Naive thymus-derived CD4-positive, alpha-beta T cell (primary cell): ENCODE data around the gene FKBP7. TPM values are rescaled to one million over a fixed set of nuclear protein-coding genes. Genes with fewer than 3 reads are reported as not detected.
"Not testable (repeated sequence)": the region's sequence is repeated elsewhere in the genome, so short reads cannot be mapped to it uniquely, and the experiment has no call there.

Source experiments
- ATAC-seq: fragments of 150-1000 bp; cut with Tn5 transposase; 2 replicates; pipeline ENCODE4 v1.10.0; 2021; ENCODE audit warnings: mild to moderate bottlenecking, moderate library complexity
- CTCF ChIA-PET: fragments of 350-600 bp; sonication (Branson Sonifier 250); formaldehyde crosslinking; loops from one replicate; lab custom pipeline; 2021; ENCODE audit warnings: antibody characterized with exemption; lab: Charles Lee
- POLR2A ChIA-PET: fragments of 350-600 bp; sonication (Branson Sonifier 250); formaldehyde crosslinking; loops from one replicate; lab custom pipeline; 2021; ENCODE audit warnings: antibody characterized with exemption, inconsistent platforms; lab: Charles Lee
- DNase-seq, 9 donors: peaks; one replicate each; pipeline versions ENCODE4 v3.0.0 to v3.0.0-alpha.2; 2020 to 2022; ENCODE audit warnings: mixed read lengths in 1 of 9
- H3K27ac ChIP-seq: one replicate; pipeline ENCODE4 v1.7.0; 2013; ENCODE audit warnings: mild to moderate bottlenecking, low read depth, low read length, moderate library complexity
- H3K27me3 ChIP-seq, 2 donors: one replicate each; pipeline ENCODE4 v1.7.0; 2013; ENCODE audit warnings: low read length in 2 of 2, mild to moderate bottlenecking in 2 of 2, moderate library complexity in 2 of 2; ENCODE audit not compliant: control insufficient read depth in 2 of 2, insufficient read depth in 2 of 2
- H3K36me3 ChIP-seq, 3 experiments: 1 replicate in 2 of 3; 2 replicates in 1 of 3; pipeline ENCODE4 v1.7.0; 2013; ENCODE audit warnings: low read length in 3 of 3, mild to moderate bottlenecking in 3 of 3, moderate library complexity in 1 of 3; ENCODE audit not compliant: insufficient read depth in 3 of 3, control insufficient read depth in 2 of 3
- H3K4me1 ChIP-seq, 2 donors: one replicate each; pipeline ENCODE4 v1.7.0; 2013; ENCODE audit warnings: low read length in 2 of 2, mild to moderate bottlenecking in 2 of 2, moderate library complexity in 1 of 2; ENCODE audit not compliant: control insufficient read depth in 2 of 2, insufficient read depth in 2 of 2
- H3K4me3 ChIP-seq: 2 replicates; pipeline ENCODE4 v1.7.0; 2013; ENCODE audit warnings: mild to moderate bottlenecking, low read length
- H3K9me3 ChIP-seq, 3 experiments: 1 replicate in 2 of 3; 2 replicates in 1 of 3; pipeline ENCODE4 v1.7.0; 2013; ENCODE audit warnings: low read length in 3 of 3; ENCODE audit not compliant: control insufficient read depth in 2 of 3
- H3K27ac Mint-ChIP-seq, 9 donors: one replicate each; pipeline ENCODE4 v1.8.0; 2020 to 2022; ENCODE audit warnings: mixed read lengths in 9 of 9, mild to moderate bottlenecking in 8 of 9, moderate library complexity in 5 of 9, inconsistent platforms in 2 of 9
- H3K27me3 Mint-ChIP-seq, 5 donors: one replicate each; pipeline ENCODE4 v1.8.0; 2021 to 2022; ENCODE audit warnings: mixed read lengths in 5 of 5, mild to moderate bottlenecking in 1 of 5
- H3K36me3 Mint-ChIP-seq, 5 donors: one replicate each; pipeline ENCODE4 v1.8.0; 2020 to 2022; ENCODE audit warnings: mixed read lengths in 5 of 5, mild to moderate bottlenecking in 3 of 5, inconsistent platforms in 1 of 5
- H3K4me1 Mint-ChIP-seq, 7 donors: one replicate each; pipeline ENCODE4 v1.8.0; 2020 to 2022; ENCODE audit warnings: mixed read lengths in 7 of 7, mild to moderate bottlenecking in 3 of 7, inconsistent platforms in 1 of 7
- H3K4me3 Mint-ChIP-seq, 10 donors: one replicate each; pipeline ENCODE4 v1.8.0; 2020 to 2022; ENCODE audit warnings: mild to moderate bottlenecking in 10 of 10, mixed read lengths in 10 of 10, moderate library complexity in 6 of 10, inconsistent platforms in 2 of 10
- H3K9me3 Mint-ChIP-seq, 11 donors: one replicate each; pipeline ENCODE4 v1.8.0; 2020 to 2022; ENCODE audit warnings: mixed read lengths in 11 of 11, mild to moderate bottlenecking in 4 of 11, inconsistent platforms in 1 of 11, moderate library complexity in 1 of 11
- intact Hi-C, 2 donors: fragments of 100-400 bp; cut with micrococcal nuclease; formaldehyde crosslinking; loops; one replicate each; pipeline ENCODE4 v1.15.1; 2023
- polyA plus RNA-seq, 2 donors: library from polyadenylated mRNA; unstranded; fragments of 300-500 nt; fragmentation: Illumina TruSeq; gene quantifications; one replicate each; pipeline ENCODE4 v1.2.3, GENCODE V29; 2021
- total RNA-seq, 6 experiments: library from RNA in 5 of 6; stranded (reverse) in 5 of 6; gene quantifications; 1 replicate in 5 of 6; 2 replicates in 1 of 6; pipeline ENCODE4 v1.2.3 and lab custom pipeline; 2021 to 2026

FKBP7 gene
- total and polyA plus RNA-seq, 7 experiments from 2014 or later: 0.64 to 4.6 (median 2.4) TPM

DNA sequence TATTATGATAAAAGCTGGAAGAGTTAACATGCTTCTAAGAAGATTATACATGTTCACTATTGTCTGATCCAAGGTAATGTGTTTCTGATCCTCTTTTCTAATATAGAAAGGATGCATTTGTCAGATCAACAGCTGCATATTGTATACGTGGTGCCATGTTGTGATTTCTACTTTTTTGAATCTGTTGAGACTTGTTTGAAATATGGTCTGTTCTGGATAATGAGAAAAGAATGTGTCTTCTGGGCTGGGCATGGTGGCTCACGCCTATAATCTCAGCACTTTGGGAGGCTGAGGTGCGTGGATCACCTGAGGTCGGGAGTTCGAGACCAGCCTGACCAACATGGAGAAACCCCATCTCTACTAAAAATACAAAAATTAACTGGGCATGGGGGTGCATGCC is 54.7 kb downstream of the FKBP7 start:
- DNase-seq, ATAC-seq, H3K4me3 Mint-ChIP-seq, H3K9me3 ChIP-seq, H3K4me3 ChIP-seq, intact Hi-C loops, H3K27me3 Mint-ChIP-seq, H3K4me1 ChIP-seq, H3K27me3 ChIP-seq, H3K27ac ChIP-seq, POLR2A ChIA-PET: not testable (repeated sequence)
- peaks cover 0 to 12% (median 0%) of the 10 kb centered on the region in 7 donors for H3K4me1 Mint-ChIP-seq
- H3K9me3 Mint-ChIP-seq: peaks cover 3 to 37% (median 19%) of the 10 kb centered on the region in 11 donors
- peak overlapping the region in 1 of 9 donors; percentile 15 for H3K27ac Mint-ChIP-seq
- H3K36me3 ChIP-seq: peaks cover 0 to 14% (median 0%) of the 10 kb centered on the region in 3 experiments
- CTCF ChIA-PET: interaction anchor here (1.5 kb wide), 1 partner anchor 9 kb away, joined by 4 read pairs; no protein-coding TSS in a partner anchor
- H3K36me3 Mint-ChIP-seq: peaks cover 10 to 63% (median 50%) of the 10 kb centered on the region in 5 donors

GRCh38 chr2:178422097-178422496 is 56.3 kb downstream of the FKBP7 start:
- no peaks in the 10 kb centered on the region for H3K4me1 ChIP-seq
- peaks cover 0 to 8% (median 0%) of the 10 kb centered on the region in 3 experiments for H3K36me3 ChIP-seq
- ChIA-PET CTCF (no interaction called here), POLR2A (no interaction called here)
- intact Hi-C loops: no loop called here
- H3K4me3 Mint-ChIP-seq: no peak overlapping the region
- H3K27me3 ChIP-seq: no peaks in the 10 kb centered on the region
- H3K27ac Mint-ChIP-seq: no peak overlapping the region
- no peaks in the 10 kb centered on the region for H3K27me3 Mint-ChIP-seq
- H3K4me1 Mint-ChIP-seq: peaks cover 0 to 22% (median 0%) of the 10 kb centered on the region in 7 donors
- H3K36me3 Mint-ChIP-seq: peaks cover 7 to 50% (median 41%) of the 10 kb centered on the region in 5 donors
- no peaks in the 10 kb centered on the region for H3K9me3 ChIP-seq
- DNase-seq (no peak), ATAC-seq (no peak)
- H3K27ac ChIP-seq: no peak overlapping the region
- no peak overlapping the region for H3K4me3 ChIP-seq
- H3K9me3 Mint-ChIP-seq: peaks cover 3 to 35% (median 19%) of the 10 kb centered on the region in 11 donors

DNA sequence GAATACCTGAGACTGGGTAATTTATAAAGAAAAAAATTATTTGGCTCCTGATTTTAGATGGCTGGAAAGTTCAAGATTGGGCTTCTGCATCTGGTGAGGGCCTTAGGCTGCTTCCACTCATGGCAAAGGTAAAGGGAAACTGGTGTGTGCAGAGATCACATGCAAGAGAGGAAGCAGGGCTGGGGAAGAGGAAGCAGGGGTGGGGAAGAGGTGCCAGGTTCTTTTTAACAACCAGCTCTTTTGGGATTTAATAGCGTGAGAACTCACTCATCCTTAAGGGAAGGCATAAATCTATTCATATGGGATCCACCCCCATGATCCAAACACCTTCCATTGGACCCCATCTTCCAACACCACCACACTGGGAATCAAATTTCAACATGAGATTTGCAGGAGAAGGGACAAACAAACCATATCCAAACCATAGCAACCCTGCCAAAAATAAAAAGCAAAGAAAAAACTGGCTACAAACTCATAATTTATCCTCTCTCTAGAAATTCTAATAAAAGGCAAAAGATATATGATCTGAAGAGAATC is 57.9 kb downstream of the FKBP7 start:
- H3K4me3 ChIP-seq: no peak overlapping the region
- H3K9me3 ChIP-seq: no peaks in the 10 kb centered on the region
- Mint-ChIP-seq H3K4me3 (no peak overlapping the region), H3K36me3 (peaks cover 7 to 37% (median 26%) of the 10 kb centered on the region in 5 donors), H3K27ac (no peak overlapping the region), H3K27me3 (no peaks in the 10 kb centered on the region), H3K4me1 (peaks cover 0 to 36% (median 1%) of the 10 kb centered on the region in 7 donors), H3K9me3 (peaks cover 0 to 21% (median 13%) of the 10 kb centered on the region in 11 donors)
- intact Hi-C loops: no loop called here
- ChIA-PET POLR2A (no interaction called here), CTCF (interaction anchor here (1.5 kb wide), 1 partner anchor 30 kb away, joined by 5 read pairs; the partner anchor contains the start of genes PJVK and PRKRA)
- H3K4me1 ChIP-seq: no peaks in the 10 kb centered on the region
- H3K27ac ChIP-seq: no peak overlapping the region
- DNase-seq (no peak), ATAC-seq (no peak)
- no peaks in the 10 kb centered on the region for H3K27me3 ChIP-seq
- H3K36me3 ChIP-seq: no peaks in the 10 kb centered on the region

GRCh38 chr2:178419123-178419522 is 59.3 kb downstream of the FKBP7 start:
- Mint-ChIP-seq H3K4me1 (peaks cover 4 to 45% (median 12%) of the 10 kb centered on the region in 7 donors), H3K9me3 (peaks cover 0 to 7% (median under 1%) of the 10 kb centered on the region in 11 donors), H3K4me3 (no peak overlapping the region), H3K27ac (no peak overlapping the region), H3K27me3 (no peaks in the 10 kb centered on the region), H3K36me3 (peaks cover 0 to 23% (median 13%) of the 10 kb centered on the region in 5 donors)
- DNase-seq: no peak
- H3K4me1 ChIP-seq: peaks cover 6 to 7% of the 10 kb centered on the region in 2 donors
- no peaks in the 10 kb centered on the region for H3K27me3 ChIP-seq
- no peaks in the 10 kb centered on the region for H3K36me3 ChIP-seq
- no peak for ATAC-seq
- H3K4me3 ChIP-seq: no peak overlapping the region
- H3K9me3 ChIP-seq: no peaks in the 10 kb centered on the region
- intact Hi-C loops: loop anchor here in 1 of 2 donors (10.0 kb wide), 1 partner anchor 224 kb away; the partner anchor contains the start of gene OSBPL6
- ChIA-PET CTCF (interaction anchor here (0.8 to 1.5 kb wide), 3 partner anchors 12 to 32 kb away, joined by 3 to 5 read pairs (median 3); partner anchors contain the start of genes PJVK and PRKRA), POLR2A (interaction anchor here (1.8 kb wide), 1 partner anchor 31 kb away, joined by 4 read pairs; the partner anchor contains the start of gene PRKRA)
- no peak overlapping the region for H3K27ac ChIP-seq

DNA sequence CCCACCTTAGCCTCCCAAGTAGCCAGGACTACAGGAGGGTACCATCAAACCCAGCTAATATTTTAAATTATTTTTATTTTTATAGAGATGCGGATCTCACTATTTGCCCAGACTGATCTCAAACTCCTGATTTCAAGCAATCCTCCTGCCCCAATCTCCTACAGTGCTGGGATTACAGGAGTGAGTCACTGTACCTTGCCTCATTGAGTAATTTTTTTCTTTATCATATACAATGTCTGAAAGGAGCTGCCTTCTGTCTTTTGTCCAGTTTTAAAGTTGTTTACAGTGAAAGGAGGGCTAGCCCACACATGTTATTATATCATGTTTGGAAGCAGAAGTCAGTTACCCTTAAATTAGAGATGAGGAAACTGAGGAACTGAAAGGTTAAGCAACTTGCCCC is 60.0 kb downstream of the FKBP7 start:
- no peak overlapping the region for H3K27ac ChIP-seq
- H3K36me3 ChIP-seq: no peaks in the 10 kb centered on the region
- Mint-ChIP-seq H3K4me3 (no peak overlapping the region), H3K27me3 (no peaks in the 10 kb centered on the region), H3K9me3 (peaks cover 0 to 4% (median 0%) of the 10 kb centered on the region in 11 donors), H3K36me3 (peaks cover 0 to 18% (median 9%) of the 10 kb centered on the region in 5 donors), H3K4me1 (peaks cover 5 to 48% (median 16%) of the 10 kb centered on the region in 7 donors), H3K27ac (no peak overlapping the region)
- no peak for ATAC-seq
- no peaks in the 10 kb centered on the region for H3K9me3 ChIP-seq
- no peak overlapping the region for H3K4me3 ChIP-seq
- CTCF ChIA-PET: interaction anchor here (1.0 kb wide), 1 partner anchor 23 kb away, joined by 3 read pairs; no protein-coding TSS in a partner anchor
- intact Hi-C loops: loop anchor here in 1 of 2 donors (10.0 kb wide), 1 partner anchor 224 kb away; the partner anchor contains the start of gene OSBPL6
- DNase-seq: no peak
- no peaks in the 10 kb centered on the region for H3K27me3 ChIP-seq
- peaks cover 6 to 7% of the 10 kb centered on the region in 2 donors for H3K4me1 ChIP-seq
- POLR2A ChIA-PET: interaction anchor here (1.8 kb wide), 1 partner anchor 32 kb away, joined by 4 read pairs; the partner anchor contains the start of gene PRKRA

DNA sequence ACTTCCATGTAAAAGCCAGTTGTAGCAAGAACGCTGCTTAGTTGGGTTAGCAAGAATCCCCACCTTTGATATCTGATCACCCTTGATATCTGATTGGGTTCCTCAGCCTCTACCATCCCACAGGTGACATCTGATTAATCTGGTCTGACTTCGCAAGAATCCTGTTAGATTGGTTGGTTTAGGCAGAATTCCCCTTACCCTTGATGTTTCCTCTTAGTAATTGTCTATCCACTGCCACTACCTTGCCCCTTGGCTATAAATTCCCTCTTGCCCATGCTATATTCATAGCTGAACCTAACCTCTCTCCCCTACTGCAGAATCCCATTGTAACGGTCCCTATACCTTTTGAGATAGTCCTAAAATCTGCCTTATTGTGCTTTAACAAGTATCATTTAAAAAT is 60.5 kb downstream of the FKBP7 start:
- Mint-ChIP-seq H3K27me3 (no peaks in the 10 kb centered on the region), H3K36me3 (peaks cover 0 to 17% (median 6%) of the 10 kb centered on the region in 5 donors), H3K4me3 (no peak overlapping the region), H3K27ac (no peak overlapping the region), H3K4me1 (peaks cover 5 to 53% (median 21%) of the 10 kb centered on the region in 7 donors), H3K9me3 (peaks cover 0 to 4% (median 0%) of the 10 kb centered on the region in 11 donors)
- H3K36me3 ChIP-seq: no peaks in the 10 kb centered on the region
- CTCF ChIA-PET: interaction anchor here (1.0 kb wide), 1 partner anchor 23 kb away, joined by 3 read pairs; no protein-coding TSS in a partner anchor
- peaks cover 6 to 7% of the 10 kb centered on the region in 2 donors for H3K4me1 ChIP-seq
- no peak overlapping the region for H3K27ac ChIP-seq
- ATAC-seq (no peak), DNase-seq (no peak)
- H3K9me3 ChIP-seq: no peaks in the 10 kb centered on the region
- no peak overlapping the region for H3K4me3 ChIP-seq
- H3K27me3 ChIP-seq: no peaks in the 10 kb centered on the region
- intact Hi-C loops: loop anchor here in 1 of 2 donors (10.0 kb wide), 1 partner anchor 223 kb away; the partner anchor contains the start of gene OSBPL6
- POLR2A ChIA-PET: no interaction called here
